ENCODE measurements around the gene IL4R.
"Not testable (repeated sequence)": the region's sequence is repeated elsewhere in the genome, so short reads cannot be mapped to it uniquely, and the experiment has no call there.

The IL4R gene

GRCh38 chr16:27381236-27381635 is 67.5 kb downstream of the IL4R start:
- no peak for DNase-seq

- no peak for DNase-seq
Observed at GRCh38 chr16:27381974-27382855, 68.4 kb downstream of the IL4R start.

- no peak for DNase-seq
Observed at GRCh38 chr16:27383556-27384243, 69.9 kb downstream of the IL4R start.

DNA sequence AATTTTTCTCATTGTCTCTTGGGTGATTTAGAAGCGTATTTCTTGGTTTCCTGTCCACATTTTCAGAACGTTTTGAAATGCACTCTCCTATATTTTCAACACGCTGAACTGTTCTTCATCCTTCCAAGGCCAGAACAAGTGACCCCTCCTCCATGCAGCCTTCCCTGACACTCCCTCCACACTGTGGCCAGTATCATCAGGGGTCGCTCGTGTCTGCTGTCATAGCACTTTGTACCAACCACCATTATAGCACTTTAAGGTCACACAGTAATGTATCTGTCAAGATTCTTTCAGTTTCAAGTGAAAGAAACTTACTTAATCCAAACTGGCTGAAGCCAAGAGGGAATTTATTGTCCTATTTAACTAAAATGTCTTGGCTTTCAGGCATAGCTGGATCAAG is 70.7 kb downstream of the IL4R start:
- no peak for DNase-seq

GRCh38 chr16:27385398-27385797 is 71.6 kb downstream of the IL4R start:
- DNase-seq: no peak

GRCh38 chr16:27386674-27387073 is 72.9 kb downstream of the IL4R start:
- no peak for DNase-seq

DNA sequence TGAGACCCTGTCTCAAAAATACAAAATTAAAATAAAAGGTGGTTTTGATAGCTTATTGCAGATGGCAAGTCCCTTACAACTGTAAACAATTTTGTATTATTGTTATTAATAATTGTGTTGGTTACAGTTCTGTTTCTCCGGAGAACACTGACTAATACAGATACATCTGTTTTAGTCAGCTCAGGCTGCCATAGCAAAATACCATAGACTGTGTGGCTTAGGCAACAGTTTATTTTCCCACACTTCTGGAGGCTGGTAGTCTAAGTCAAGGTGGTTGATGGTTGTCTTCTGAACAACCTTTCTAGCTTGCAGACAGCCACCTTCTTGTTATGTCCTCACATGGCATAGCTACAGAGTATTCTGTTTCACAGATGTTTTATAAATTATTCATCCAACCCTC is 74.0 kb downstream of the IL4R start:
- no peak for DNase-seq

DNA sequence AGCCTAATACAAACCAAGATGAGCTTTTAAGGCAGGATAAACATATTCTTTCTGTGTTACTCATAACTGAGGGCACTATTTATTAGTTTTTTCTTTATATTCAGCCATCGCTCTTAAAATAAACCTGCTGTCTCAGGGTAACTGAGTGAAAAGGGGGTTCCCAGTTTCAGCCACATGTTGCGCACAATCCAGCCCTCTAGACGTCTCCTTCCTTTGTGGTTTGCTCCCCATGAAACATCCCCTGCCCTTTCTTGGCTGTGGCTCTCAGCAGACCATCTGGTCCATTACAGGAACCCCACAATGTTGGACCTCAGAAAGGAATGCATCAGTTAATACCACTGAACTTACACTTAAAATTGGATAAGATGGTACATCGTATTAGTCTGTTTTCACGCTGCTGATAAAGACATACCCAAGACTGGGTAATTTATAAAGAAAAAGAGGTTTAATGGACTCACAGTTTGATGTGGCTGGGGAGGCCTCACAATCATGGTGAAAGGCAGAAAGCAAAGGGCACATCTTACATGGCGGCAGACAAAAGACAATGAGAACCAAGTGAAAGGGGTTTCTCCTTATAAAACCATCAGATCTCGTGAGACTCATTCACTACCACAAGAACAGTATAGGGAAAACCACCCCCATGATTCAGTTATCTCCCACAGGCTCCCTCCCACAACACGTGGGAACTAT is 75.6 kb downstream of the IL4R start:
- DNase-seq: no peak

- no peak for DNase-seq
Observed at GRCh38 chr16:27390151-27390550, 76.4 kb downstream of the IL4R start.

- DNase-seq: no peak
Observed at GRCh38 chr16:27392671-27393070, 78.9 kb downstream of the IL4R start.

GRCh38 chr16:27394516-27394915 is 80.7 kb downstream of the IL4R start:
- no peak for DNase-seq

DNA sequence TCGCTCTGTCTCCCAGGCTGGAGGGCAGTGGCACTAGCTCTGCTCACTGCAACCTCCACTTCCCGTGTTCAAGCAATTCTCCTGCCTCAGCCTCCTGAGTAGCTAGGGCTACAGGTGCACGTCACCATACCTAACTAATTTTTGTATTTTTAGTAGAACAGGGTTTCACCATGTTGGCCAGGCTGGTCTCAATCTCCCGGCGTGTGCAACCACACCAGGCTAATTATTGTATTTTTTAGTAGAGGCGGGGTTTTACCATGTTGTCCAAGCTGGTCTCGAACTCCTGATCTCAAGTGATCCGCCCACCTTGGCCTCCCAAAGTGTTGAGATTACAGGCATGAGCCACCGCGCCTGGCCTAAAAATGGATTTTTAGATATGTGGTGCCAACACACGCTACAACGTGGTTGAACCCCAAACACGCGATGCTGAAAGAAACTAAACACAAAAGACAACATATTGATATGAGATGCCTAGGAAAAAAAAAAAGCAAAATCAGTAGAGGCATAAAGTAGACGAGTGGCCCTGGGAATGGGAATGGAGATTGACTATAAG is 84.6 kb downstream of the IL4R start:
- DNase-seq: not testable (repeated sequence)

DNA sequence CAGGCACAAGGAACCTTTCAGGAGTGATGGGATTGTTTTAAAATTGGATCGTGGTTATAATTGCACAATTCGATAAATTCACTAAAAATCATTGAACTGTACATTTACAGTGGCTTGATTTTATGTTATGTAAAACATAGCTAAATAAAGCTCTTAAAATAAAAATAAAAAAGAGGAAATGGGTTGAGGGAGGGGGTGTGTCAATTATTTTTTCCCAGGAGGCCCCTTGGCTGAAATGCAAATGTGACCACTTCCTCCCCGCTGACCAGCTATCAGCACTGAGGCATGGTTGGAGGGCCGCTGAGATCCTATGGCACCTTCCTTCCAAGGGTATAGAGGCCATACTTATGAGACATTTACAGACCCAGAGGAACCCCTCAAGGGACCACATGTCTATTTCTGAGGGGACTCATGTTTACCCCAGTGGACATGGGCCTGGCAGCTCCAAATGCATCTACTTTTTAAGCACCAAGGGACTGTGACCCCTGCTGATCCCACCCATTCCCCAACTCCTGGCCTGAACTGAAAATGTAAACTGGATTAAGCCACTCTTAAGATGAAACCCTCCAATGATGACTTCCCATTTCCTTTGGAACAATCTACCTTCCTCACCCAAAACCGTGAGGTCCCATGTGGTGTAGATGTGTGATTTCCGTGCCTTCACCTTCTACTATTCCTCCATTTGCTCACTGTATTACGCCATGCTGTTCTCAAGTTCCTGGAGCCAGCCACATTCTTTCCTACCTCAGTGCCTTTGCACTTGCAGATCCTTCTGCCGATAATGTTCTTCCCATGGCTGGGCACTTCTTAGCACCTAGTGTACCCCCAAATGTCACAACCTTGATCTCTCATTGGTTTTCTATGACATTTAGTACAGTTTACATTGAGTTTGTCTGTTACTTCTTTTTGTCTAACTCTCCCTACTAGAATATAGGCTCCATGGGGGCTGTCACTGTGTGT is 85.4 kb downstream of the IL4R start:
- no peak for DNase-seq

GRCh38 chr16:27399969-27400368 is 86.2 kb downstream of the IL4R start:
- no peak for DNase-seq

GRCh38 chr16:27400751-27401620 is 87.2 kb downstream of the IL4R start:
- no peak for DNase-seq

DNA sequence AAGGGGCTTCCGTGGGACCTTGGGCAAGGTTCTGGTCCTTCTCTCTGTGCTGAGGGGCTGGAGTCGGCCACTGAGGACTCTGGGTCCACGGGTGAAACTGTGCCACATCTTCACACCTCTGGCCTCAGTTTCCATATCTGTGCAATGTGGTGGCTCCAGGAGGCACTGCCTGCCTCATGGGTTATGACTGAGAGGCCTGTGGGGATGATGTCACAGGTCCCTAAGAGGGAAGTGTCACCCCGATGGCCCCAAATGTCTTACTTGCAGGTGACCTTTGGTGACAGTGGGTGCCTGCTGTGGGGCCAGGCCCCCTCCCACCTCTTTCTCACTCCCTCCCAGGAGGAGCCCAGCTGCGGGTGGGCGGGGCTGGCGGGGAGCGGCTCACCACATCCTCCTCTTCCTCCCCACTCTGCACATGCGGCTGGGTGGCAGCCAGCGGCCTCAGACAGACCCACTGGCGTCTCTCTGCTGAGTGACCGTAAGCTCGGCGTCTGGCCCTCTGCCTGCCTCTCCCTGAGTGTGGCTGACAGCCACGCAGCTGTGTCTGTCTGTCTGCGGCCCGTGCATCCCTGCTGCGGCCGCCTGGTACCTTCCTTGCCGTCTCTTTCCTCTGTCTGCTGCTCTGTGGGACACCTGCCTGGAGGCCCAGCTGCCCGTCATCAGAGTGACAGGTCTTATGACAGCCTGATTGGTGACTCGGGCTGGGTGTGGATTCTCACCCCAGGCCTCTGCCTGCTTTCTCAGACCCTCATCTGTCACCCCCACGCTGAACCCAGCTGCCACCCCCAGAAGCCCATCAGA is 88.2 kb downstream of the IL4R start, which contains the start of gene IL21R:
Gene IL21R (plus strand): TSS at position 407 of the 801 bp plus-strand sequence. CDS start 27,898 bp downstream, outside the sequence.
- DNase-seq: no peak

- no peak for DNase-seq
Observed at GRCh38 chr16:27402569-27402963, 88.8 kb downstream of the IL4R start.

- DNase-seq: no peak
Observed at GRCh38 chr16:27402964-27403600, 89.3 kb downstream of the IL4R start.

DNA sequence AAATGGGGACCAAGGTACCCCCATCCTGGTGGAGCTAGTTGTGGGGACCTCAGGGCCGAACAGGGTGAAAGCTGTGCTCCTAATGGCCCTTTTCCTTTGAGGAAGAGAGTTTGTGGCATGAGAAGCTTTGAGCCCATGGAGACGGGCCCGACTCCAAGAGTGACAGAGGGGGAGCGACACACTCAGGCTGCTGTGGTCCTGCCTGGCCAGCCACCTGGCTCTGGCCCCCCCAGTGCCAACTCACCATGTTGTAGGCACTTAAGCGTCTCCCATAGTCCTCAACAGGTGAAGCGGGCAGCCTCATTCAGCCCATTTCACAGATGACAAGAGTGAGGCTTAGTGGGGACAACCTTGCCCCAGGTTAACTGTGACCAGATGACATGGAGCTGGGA is 89.8 kb downstream of the IL4R start:
- no peak for DNase-seq
